Gastroesophageal sphincter (tissue), 3 donors: ENCODE data around the gene CNGA3.

Experiments used
- POLR2A ChIP-seq, 2 donors: fragments of 450-650 bp; IDR thresholded peaks; one replicate each; pipeline ENCODE4 v1.6.1; 2017; ENCODE audit warnings: antibody characterized with exemption in 2 of 2, mild to moderate bottlenecking in 2 of 2, moderate library complexity in 1 of 2
- POLR2AphosphoS5 ChIP-seq: sonication (generic); formaldehyde crosslinking; IDR thresholded peaks from one replicate; pipeline ENCODE4 v1.6.1; 2017; ENCODE audit warnings: antibody characterized with exemption
- TF ChIP-seq, protein P1 (sequence below), 4 experiments: fragments of 200-600 bp in 2 of 4; fragments of 450-650 bp in 2 of 4; sonication (generic) in 1 of 4; IDR thresholded peaks; one replicate each; pipeline ENCODE4 v1.5.1; 2017 to 2019; ENCODE audit warnings: antibody characterized with exemption in 4 of 4, mild to moderate bottlenecking in 2 of 4, moderate library complexity in 2 of 4

DNA sequence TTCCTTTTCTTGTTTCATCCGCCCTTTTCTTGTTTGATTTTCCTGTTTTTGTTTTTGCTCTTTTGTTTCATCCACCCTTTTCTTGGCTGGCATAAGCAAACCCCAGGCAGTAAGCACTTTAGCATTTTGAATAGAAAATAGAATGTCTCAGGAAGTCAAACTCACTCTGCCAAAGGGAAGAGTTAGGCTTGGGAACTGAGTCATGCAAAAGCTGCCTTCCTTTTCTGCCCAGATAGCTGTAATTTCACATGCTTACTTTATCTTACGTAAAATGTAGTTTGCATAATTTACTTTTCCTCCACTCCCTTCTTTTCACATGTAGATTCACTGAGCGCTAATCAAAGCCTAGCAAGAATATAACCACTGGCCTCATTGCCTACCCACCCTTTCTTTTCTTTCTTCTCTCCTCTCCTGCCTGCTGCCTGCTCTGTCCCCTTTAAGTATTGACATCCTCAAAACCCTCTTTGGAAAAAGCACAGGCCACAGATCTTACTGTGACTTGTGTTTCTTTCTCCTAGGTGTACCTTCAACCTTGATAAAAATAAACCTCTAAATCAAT is 48.4 kb downstream of the CNGA3 start:
- TF ChIP-seq, protein P1, sequence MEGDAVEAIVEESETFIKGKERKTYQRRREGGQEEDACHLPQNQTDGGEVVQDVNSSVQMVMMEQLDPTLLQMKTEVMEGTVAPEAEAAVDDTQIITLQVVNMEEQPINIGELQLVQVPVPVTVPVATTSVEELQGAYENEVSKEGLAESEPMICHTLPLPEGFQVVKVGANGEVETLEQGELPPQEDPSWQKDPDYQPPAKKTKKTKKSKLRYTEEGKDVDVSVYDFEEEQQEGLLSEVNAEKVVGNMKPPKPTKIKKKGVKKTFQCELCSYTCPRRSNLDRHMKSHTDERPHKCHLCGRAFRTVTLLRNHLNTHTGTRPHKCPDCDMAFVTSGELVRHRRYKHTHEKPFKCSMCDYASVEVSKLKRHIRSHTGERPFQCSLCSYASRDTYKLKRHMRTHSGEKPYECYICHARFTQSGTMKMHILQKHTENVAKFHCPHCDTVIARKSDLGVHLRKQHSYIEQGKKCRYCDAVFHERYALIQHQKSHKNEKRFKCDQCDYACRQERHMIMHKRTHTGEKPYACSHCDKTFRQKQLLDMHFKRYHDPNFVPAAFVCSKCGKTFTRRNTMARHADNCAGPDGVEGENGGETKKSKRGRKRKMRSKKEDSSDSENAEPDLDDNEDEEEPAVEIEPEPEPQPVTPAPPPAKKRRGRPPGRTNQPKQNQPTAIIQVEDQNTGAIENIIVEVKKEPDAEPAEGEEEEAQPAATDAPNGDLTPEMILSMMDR (IDR thresholded peaks at IDR 0.05): no peak
- TF ChIP-seq POLR2AphosphoS5 (no peak), POLR2A (IDR thresholded peaks at IDR 0.05) (no peak)
